ENCODE data around the gene ACSL5. TPM values are rescaled to one million over a fixed set of nuclear protein-coding genes. Genes with fewer than 3 reads are reported as not detected.

Gene ACSL5
- total and polyA plus RNA-seq, 2 of the 8 experiments (the other 6 are each of a cell fraction or from before 2014, with no cell fraction given), result not detected

DNA sequence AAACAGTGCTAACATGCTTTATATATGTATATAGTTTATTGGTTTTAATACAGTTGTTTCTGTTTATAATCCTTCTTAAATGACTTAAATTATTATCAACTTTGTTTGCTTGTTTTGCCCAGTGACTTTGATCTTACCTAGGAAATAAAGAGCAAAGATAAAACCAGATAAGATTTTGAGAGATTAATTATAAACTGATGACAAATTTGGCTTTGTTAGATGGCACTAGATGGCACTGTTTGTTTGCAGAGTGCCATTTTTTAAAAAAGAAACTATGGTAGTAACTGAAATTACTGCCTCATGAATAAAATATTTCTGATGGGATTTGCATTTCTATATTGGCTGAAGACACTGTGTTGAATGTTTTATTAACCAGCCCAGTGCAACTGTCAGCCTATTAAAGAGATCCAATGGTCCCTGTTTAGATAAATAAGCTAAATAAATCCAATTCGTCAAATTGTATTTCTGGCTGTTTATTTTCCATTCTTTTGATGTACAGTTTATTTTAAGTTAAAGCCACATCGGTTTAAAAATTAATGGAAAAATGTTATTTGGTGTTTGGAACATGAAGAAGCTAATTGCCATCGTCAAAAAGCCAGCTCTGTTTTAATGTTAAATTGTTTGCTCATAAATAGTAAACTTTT, 101.8 kb downstream of the ACSL5 start (continued):
- TF ChIP-seq TAF1 (IDR thresholded peaks at IDR 0.05; ENCODE audit: low read depth, low read length), result no peak
- no peak for TF ChIP-seq TAF7 (optimal IDR thresholded peaks at IDR 0.05; ENCODE audit: borderline replicate concordance, low read depth, low read length)
- no peak for TF ChIP-seq KDM5A (IDR thresholded peaks at IDR 0.05; ENCODE audit: low read length)
- TF ChIP-seq SAP30 (IDR thresholded peaks at IDR 0.05; ENCODE audit: insufficient read depth, insufficient replicate concordance, low read length), result no peak

Other genes with a start within 250 kb of the ACSL5 start
- gene GPAM, start 190.4 kb upstream of the ACSL5 start, total RNA-seq (2021; fragmentation: NEBNext Ultra II Directional; extraction: Animal tissue kit (Norgen Biotek cat#: 25700)), result 15.5 and 18.5 TPM in 2 replicates
- 3.4 and 5.5 TPM in 2 replicates for gene GPAM, start 190.4 kb upstream of the ACSL5 start, polyA plus RNA-seq (2011; rRNA removed)
- not detected in 2 replicates for gene TECTB, start 90.7 kb upstream of the ACSL5 start, total RNA-seq (2021; fragmentation: NEBNext Ultra II Directional; extraction: Animal tissue kit (Norgen Biotek cat#: 25700))
- gene TECTB, start 90.7 kb upstream of the ACSL5 start, polyA plus RNA-seq (2011; rRNA removed), result not detected in 2 replicates
- 21.0 and 27.4 TPM in 2 replicates for gene ZDHHC6, start 72.8 kb downstream of the ACSL5 start, total RNA-seq (2021; fragmentation: NEBNext Ultra II Directional; extraction: Animal tissue kit (Norgen Biotek cat#: 25700))
- gene ZDHHC6, start 72.8 kb downstream of the ACSL5 start, polyA plus RNA-seq (2011; rRNA removed), result 7.5 and 13.6 TPM in 2 replicates
- 18.5 and 20.0 TPM in 2 replicates for gene VTI1A, start 73.1 kb downstream of the ACSL5 start, total RNA-seq (2021; fragmentation: NEBNext Ultra II Directional; extraction: Animal tissue kit (Norgen Biotek cat#: 25700))
- gene VTI1A, start 73.1 kb downstream of the ACSL5 start, polyA plus RNA-seq (2011; rRNA removed), result 6.0 and 7.8 TPM in 2 replicates